Stimulated activated CD8-positive, alpha-beta memory T cell treated with anti-CD3 and anti-CD28 coated beads, Interleukin-4, amount 100 ng/mL, for 24 hours (primary cell): ENCODE results near the gene TRIP6.

Experiments used
- DNase-seq: peaks from one replicate; pipeline ENCODE4 v3.0.0-alpha.2; 2020; ENCODE audit warnings: low read depth

The TRIP6 gene, protein sequence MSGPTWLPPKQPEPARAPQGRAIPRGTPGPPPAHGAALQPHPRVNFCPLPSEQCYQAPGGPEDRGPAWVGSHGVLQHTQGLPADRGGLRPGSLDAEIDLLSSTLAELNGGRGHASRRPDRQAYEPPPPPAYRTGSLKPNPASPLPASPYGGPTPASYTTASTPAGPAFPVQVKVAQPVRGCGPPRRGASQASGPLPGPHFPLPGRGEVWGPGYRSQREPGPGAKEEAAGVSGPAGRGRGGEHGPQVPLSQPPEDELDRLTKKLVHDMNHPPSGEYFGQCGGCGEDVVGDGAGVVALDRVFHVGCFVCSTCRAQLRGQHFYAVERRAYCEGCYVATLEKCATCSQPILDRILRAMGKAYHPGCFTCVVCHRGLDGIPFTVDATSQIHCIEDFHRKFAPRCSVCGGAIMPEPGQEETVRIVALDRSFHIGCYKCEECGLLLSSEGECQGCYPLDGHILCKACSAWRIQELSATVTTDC

DNA sequence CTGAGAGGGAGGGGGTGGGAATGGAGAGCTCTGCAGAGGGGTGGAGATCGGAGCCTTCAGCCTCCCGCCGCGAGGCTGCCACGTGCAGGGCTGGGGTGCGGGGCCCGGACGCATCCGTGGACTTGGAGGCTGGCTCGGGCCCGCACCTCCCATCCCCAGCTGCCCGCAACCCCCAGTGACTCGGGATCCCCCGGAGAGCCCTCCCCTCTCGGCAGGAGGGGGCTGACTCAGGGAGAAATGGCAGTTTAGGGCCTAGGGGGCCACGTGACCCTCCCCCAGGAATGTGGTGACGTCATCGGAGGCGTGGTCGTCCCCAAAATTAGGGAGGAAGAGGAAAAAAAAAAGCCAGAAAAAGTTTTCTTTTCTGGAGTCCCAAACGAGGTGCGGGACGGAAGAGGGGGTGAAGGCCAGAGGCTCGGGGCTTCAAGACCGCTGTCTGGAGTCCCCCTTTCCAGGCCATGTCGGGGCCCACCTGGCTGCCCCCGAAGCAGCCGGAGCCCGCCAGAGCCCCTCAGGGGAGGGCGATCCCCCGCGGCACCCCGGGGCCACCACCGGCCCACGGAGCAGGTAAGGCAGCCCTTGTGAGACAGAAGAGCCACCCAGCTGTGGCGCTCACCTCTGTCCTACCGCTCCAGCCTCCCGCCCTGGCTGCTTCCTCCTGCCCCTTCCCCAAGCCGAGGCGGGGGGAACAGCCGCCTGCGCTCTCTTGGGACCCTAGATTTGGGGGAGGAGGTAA, at the start of gene TRIP6:
TSS of gene TRIP6 (plus strand) at position 348 of the 736 bp plus-strand sequence. CDS start at position 459, 111 bp downstream.
- peak; percentile 59 for DNase-seq

DNA sequence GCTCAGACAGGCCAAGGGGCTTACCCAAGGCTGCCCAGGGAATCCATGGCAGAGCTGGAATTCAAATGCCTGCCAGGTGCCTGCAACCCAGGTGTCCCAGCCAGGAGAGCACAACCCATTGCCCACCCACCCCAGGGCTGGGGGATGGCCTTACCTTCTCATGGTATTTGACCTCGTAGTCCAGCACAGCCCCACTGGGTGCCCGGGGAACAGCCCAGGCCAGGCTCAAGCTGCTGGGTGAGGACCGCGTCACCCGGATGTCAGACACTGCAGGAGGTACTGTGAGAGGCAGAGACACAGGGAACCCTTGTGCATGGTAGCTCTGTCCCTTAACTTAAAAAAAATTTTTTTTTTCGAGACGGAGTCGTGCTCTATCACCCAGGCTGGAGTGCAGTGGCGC, 48.8 kb upstream of the TRIP6 start:
- no peak for DNase-seq

DNA sequence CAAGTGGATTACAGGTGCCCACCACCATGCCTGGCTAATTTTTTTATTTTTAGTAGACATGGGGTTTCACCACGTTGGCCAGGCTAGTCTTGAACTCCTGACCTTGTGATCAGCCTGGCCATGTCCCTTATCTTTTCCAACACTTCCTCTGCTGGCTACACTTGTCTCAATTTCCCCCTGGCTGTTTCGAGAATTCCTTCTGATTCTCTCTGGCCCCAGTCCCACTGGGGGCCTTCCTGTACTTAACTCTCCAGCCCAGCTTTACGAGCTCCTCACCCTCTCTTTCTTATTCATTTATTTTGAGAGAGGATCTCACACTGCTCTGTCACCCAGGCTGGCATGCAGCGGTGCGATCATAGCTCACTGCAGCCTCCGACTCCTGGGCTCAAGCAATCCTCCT, 48.4 kb upstream of the TRIP6 start:
- no peak for DNase-seq

DNA sequence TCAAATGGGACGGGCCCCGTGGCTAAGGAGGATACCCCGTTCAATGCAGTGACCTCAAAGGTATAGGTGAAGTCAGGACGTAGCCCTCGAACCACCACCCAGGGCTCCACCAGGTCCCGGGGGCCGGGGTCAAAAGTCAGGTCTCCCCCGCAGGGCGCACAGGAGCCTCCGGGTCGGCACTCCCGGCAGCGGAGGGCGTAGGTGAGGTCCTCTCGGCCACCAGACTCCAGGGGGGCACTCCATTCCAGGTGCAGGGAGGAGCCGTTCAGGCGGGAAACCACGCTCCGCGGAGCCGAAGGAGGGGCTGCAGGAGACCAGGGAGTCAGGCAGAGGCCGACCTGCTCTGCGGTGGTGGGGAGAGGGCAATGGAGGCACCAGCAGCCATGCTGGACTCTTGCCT, 47.6 kb upstream of the TRIP6 start:
- DNase-seq: no peak

DNA sequence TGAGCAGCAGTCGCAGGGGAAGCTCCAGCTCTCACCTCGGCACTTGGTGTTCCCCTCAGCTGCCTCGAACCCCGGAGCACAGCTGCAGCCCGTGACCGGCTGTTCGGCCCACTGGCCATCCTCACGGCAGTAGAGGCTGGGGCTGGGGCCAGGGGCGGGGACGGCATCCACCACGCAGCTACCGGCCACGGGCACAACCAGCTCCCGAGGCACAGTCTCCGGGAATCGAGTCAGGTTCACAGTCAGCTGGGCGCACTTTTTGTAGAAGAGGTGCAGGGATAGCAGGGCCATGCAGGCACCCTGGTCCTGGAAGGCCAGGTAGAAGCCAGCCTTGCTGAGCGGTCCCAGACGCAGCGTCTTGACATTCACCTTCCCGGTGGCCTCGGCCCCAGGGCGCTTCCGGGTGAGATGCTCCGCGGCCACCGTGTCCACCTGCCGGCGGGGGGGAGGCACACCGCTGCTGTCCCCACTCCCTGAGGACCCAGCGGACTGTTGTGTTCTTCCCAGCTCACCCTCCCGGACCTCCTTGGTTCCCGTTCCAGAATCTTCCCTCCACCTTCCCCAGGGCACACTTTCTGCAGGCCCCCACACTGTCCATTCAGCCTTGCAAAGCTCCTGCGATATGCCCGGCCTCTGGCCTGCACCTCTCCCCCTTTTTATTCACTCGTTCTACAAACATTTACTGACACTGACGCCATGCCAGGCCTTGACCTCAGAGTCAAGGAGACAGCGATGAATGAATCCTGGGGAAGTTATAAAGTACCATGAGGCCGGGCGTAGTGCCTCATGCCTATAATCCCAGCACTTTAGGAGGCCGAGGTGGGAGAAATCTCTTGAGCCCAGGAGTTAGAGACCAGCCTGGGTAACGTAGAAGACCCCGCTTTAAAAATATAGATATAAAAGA, 44.7 kb upstream of the TRIP6 start:
- no peak for DNase-seq

DNA sequence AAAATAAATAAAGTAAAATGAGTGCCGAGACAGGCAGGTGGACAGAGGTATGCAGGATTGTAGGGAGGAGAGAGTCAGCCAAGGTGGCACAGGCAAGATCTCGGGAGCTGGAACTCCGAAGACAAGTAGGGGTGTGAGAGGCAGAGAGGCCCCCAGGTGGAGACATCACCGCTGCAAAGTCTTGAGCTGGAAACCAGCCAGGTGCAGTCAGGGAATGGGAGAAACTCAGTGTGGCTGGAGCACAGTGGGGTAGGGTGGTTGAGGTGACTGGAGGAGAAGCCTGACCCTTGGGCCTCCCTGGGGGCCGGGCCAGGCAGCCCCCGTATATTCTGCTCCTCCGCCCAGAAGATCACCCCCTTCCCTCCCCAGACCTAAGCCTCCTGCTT, 44.1 kb upstream of the TRIP6 start:
- no peak for DNase-seq

DNA sequence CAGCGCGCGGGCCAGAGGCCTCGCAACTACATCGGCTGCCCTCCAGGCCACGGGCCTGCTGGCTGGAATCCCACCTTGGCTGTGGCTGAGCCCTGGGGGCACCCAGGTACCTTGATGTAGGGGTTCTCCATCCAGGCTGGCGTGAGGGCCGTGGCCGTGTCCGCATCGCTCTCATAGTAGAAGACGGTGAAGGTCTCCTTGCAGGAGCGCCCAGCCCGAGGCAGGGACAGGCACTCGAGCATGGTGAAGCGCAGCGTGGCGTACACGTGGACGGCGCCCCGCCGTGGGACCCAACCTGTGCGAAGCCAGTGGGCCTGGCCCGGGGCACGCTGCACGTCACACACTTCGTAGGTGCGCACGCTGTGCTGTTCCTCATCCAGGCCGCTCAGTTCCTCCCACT, 43.7 kb upstream of the TRIP6 start:
- no peak for DNase-seq

DNA sequence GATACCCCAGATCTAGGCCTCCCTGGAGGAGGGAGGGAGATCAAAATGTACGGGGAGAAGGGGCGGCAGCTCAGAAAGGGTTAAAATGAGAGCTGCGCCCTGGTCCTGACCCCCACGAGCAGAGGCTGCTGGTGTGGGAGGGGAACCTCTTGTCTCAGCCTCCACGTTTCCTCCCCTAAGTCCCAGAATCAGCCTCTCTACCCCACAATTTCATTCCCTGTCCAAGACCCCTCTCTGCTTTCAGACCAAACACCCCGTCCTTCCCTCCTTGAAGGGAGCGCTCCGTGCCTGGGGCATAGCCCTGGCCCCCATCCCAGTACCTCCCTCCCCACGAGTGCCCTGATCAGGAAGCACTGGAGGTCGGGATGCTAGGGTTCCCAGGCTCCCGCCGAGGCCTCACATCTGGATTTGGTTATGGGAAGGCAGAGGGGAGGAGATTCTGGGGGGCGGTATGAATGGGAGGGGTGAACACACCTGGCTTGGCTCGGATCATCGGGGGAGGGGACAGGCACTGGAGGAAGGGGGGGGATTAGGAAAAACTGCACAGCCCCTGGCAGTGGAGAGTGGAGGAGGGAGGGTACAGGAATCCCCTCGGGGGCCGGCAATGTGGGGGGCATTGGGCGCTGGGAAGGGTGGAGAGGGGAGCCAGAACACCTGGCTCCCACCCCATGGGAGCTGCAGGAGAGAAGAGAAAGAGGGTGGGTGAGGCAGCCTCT, 42.5 kb upstream of the TRIP6 start:
- no peak for DNase-seq

DNA sequence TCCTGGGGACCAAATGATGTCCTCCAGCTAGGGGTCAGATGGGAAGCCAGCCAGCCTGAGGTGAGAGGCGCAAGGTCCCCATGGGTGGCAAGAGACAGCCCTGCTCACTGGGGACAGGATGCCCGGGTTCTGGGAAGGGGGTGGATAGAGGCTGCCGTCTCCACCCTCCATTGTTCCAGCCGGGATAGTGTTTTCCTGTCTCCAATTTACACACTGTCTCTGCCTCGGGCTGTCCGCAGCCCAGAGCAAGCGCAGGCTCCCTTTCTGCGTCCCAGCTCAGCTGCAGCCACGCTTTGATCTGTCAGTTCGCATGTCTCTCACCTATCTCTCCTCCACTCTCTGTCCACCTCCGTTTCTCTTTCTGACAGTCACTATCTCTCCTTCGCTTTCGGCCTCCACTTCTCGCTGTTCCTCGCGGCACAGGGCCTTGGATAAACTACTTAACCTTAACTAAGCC, 41.9 kb upstream of the TRIP6 start:
- no peak for DNase-seq

DNA sequence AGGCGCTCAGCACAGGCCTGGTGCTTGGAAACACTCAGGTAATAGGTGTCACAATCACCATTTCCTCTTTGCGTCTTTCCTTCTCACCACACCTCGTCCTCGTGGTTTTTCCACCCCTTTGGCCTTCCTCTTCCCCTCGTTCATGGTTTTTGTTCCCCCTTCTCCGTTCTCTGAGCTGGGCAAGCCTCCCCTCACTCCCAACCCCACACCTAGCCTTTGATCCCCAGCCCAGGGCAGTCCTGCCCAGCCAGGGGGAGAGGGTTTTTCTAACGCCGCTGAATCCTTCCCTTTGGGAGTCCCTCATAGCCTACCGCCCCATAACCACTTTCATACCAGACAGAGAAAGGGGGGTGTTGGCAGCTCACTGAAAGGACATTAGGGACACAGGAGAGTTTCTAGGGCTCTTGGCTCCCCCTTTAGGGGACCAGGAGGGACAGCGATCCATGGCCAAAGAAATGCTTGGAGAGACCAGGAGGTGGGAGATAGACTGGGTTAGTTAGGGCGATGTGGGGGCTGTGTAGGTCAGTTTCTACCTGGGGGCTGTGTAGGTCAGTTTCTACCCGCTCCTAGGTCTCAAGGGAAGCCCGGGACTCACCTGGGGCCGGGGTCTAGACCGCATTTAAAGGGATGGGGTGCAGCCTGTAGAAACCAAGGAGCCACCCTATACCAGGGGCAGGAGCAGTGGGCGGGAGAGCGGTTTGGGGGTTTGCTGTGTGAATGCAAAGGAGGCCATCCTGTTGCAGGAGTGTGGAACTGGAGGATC, 41.3 kb upstream of the TRIP6 start:
- DNase-seq: no peak

DNA sequence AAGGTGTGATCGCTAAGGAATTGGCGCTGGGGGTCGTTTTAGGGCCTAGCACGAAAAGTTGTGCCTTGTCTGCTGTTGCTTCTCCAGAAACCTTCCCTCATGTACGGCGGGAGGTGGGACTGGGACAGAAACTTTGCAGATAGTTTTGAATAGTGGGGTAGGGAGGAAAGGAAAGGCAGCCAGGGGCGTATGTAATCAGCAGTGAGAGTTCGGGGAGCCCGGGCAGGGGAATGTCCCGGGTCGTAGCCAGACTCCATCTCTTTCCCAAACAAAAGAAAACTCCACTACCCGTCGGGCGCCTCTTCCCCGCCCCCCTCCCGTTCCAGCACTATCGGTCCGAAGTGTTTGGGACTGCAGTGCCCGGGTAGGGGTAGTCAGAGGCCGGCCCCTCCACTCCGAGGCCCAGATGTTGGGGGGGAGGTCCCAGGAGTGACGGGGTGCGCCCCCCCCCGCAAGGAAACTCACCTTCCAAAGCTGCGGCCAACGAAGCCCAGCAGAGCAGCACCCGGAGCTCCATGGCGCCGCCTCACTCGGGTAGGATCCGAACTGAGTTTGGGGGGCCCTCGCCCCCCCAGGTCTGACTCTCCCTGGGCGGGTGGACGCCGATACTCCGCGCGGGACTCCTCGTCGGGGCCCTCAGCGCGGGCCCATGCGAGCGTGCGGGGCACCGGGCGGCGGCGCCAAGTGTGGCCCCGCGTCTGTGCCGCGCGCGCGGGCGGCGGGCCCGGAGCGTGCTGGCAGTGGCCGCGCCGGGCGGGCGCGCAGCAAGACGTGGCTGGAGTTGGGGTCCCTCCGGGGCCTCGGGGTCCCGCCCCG, 40.5 kb upstream of the TRIP6 start:
- no peak for DNase-seq

DNA sequence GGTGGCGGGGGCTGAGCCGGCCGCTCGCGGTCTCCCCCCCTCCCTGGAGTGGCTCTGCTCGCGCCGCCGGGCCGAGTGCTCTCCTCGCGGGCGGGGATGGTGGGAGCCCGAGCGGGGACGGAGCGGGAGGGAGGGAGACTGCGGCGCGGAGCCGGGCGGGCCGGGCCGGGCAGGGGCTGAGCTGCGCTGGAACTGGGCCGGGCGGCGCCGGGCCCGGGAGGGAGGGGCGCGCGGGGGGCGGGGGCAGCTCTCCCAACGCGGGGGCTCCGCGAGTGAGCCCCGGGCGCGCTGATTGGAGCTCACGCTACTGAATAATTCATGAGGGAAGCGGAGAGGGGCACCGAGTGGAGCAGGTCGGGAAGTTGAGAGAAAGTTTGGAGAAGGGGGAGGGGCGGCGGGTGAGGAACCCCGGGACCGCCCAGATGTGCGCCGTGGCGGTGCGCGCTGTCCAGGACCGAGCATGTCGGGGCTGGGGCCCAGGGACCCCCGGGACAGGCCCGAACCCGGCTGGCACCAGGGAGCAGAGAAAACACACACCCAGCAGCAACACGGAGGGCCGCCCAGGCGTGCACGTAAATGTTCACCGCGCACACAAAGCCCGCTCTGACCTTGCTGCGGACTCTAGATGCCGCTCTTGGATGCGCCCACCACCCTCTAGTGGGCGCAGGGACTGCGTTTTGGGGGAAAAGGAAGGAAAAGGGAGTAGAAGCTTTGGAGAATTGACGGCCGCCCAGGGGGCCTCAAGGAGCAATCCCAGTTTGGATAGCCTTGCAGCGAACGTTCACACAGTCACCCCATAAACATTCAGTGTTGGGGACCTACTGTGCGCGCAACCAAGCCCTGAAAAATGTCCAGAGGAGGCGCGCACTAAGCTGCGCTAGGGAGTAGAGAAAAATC, 39.6 kb upstream of the TRIP6 start, which contains the start of gene EPHB4:
TSS of gene EPHB4 (minus strand) at position 194 of the 897 bp plus-strand sequence. CDS start 493 bp downstream, outside the sequence.
- DNase-seq: no peak

DNA sequence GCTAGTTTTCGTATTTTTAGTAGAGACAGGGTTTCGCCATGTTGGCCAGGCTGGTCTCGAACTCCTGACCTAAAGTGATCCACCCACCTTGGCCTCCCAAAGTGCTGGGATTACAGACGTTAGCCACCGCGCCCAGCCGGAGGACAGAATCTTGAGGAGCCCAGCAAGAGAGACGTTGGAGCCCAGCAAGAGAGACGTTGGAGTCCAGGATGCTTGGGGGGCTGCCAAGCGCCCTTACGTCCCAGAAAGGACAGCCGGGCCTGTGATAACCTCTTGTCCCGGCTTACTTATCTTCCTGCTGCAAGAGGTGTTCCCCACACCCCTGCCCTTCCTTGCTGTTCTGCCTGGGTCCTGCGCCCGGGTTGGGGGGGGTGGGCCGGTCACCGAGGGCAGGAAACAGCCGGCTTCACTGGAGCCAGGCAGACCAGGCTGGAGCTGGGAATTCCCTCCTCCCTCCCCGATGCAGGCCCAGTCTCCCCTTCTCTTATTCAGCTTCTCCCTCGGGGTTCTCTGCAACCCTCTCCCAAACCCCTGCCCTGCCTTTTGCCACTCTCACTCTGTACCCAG, 38.0 kb upstream of the TRIP6 start:
- DNase-seq: no peak

DNA sequence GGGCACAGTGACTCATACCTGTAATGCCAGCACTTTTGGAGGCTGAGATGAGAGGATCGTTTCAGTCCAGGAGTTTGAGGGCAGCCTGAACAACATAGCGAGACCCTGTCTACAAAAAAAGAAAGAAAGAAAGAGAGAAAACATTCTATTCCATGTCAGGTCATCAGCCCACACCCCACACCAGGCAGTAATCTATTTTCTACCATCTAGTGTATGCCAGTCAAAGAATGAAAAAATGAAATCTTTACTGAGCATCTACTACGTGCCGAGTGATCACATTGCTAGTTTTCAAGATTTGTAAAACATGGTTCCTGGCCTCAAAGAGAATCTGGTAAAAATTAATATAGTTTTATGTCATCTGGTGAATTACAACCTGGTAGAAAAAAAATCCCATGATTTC, 36.8 kb upstream of the TRIP6 start:
- DNase-seq: no peak

DNA sequence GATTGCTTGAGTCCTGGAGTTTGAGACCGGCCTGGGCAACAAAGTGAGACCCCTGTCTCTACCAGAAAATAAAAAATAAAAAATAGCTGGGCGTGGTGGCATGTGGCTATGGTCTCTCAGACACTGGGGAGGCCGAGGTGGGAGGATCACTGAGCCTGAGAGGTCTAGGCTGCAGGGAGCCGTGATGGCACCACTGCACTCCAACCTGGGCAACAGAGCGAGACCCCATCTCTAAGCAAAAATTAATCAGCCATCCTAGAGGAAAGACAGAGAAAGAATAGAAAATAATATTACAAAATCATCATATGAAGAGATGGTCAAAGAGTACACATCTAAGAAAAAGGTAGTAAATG, 34.9 kb upstream of the TRIP6 start:
- no peak for DNase-seq

DNA sequence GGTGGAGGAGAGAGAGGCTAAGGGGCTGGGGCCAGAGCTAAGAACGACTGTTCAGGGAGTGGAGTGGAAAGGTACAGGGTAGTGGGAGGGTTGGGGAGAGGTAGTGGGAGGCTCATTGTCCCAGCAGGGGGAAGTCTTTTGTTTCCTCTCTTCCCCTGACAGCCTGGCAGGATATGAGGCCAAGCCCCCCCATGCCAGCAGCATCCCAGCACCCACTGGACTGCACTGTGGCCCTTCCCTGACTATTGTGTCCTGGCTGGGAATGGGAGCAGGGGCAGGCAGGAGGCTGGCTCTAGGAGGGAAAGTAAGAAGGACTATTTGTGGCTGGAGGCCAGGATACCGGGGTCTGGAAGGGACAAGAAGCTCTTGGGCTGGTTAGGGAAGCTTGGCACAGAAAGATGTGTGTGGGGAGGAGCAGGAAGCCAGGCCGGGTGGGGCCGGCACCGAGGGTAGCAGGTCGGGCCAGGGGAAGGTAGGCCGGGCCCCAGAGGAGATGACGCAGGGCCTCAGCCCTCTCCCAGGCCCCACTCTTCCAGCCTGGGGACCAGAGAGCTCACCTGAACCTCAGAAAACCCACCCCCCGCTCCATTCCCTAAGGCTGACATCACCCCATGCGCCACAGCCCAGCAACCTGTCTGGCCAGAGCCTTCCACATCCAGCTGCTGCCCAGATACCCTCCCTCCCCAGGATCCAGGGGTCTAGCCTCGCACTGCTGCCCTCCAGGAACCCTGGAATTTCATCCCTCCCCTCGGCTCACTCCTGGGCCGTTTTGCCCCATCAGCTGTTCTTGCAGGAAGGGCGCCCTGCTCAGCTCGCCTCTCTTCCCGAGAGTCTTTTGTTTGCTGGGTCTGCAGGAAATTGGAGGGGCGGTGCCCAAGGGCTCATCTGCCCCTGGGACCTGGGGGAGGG, 31.0 kb upstream of the TRIP6 start:
- DNase-seq: no peak

DNA sequence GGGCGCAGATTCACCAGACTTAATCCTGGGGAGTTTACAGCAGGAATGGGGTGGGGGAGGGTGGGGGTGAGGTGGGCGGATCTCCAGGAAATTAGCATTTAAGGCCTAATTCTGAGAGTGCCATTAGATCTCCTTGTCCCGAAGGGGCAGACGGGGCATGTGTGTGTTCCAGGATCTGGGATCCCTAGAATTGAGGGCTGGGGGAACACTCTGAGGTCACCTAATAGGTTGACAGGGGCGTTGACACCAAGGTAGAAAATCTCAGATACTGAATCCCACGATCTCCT, 30.4 kb upstream of the TRIP6 start:
- no peak for DNase-seq
